HG03103 (cell line): ENCODE data around the gene VWA7.

ENCODE experiments used
- ATAC-seq: cut with Tn5 transposase; IDR thresholded peaks from one replicate; pipeline ENCODE4 v1.9.1; 2021; ENCODE audit warnings: low read depth; ENCODE audit not compliant: unreplicated experiment

The VWA7 gene

GRCh38 chr6:31732029-31732428 lies 45.1 kb downstream of the VWA7 start:
- no peak for ATAC-seq

GRCh38 chr6:31730631-31731086 lies 46.5 kb downstream of the VWA7 start:
- ATAC-seq, result no peak

GRCh38 chr6:31729979-31730630 lies 47.0 kb downstream of the VWA7 start:
- no peak for ATAC-seq

DNA sequence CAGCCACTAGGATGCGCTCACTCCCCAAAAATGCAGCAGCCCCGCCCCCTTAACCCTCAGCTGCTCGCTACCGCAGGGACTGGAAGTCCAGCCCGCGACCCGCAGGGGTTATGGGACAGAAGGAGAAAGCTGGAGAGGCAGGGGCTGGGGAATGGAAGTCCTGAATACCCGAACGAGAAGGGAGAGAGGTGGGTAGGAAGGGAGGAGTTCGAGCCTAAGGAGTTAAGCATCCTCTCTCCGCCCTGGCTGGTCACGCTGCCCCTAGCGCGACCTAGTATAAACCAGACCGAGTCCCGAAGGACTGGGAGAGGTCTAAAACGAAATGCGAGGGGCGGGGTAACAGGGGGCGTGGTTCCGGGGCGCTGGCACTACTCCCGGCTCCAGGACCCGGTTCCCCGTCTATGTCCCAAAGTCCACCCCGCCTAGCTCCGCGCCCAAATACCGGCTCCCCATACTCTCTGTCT lies 47.6 kb downstream of the VWA7 start:
- ATAC-seq, result no peak

DNA sequence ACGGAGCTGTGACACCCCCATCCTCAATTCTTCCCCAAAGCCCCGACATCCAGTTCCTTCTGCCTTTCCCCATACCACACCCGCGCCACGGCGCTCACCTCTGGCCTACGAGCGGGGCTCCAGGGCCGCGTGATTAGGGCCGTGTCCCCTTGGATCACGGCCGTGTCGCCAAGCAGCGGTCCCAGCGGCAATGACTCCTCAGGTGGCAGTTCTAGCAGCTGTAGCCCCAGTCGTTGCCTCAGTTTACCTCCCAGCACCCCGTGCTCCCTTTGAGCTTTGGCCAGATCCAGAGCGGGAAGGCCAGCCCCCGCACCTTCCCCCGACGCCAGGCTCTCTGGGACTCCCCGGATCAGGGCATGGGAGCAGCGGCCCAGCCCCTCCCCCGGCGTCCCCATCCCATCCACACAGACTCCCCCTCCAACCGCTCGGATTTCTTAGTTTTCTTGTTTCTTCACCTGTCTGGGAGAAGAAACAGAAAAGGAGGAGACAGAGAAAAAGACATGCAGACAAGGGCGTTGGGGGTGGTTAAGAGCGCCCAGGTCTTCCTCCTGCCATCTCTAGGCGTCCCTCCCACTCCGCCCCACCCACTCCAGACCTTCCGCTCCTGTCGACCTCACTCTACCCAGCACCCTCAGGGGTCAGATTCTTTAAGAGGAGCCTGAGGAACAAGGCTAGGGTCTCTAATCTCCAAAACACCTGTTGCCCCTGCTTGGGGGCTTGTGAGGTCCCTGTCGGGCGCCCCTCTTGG lies 48.2 kb downstream of the VWA7 start, which contains the start of gene DDAH2:
TSS of gene DDAH2 (minus strand) at position 533 of the 748 bp plus-strand sequence. CDS start at position 395, 138 bp downstream.
- no peak for ATAC-seq

DNA sequence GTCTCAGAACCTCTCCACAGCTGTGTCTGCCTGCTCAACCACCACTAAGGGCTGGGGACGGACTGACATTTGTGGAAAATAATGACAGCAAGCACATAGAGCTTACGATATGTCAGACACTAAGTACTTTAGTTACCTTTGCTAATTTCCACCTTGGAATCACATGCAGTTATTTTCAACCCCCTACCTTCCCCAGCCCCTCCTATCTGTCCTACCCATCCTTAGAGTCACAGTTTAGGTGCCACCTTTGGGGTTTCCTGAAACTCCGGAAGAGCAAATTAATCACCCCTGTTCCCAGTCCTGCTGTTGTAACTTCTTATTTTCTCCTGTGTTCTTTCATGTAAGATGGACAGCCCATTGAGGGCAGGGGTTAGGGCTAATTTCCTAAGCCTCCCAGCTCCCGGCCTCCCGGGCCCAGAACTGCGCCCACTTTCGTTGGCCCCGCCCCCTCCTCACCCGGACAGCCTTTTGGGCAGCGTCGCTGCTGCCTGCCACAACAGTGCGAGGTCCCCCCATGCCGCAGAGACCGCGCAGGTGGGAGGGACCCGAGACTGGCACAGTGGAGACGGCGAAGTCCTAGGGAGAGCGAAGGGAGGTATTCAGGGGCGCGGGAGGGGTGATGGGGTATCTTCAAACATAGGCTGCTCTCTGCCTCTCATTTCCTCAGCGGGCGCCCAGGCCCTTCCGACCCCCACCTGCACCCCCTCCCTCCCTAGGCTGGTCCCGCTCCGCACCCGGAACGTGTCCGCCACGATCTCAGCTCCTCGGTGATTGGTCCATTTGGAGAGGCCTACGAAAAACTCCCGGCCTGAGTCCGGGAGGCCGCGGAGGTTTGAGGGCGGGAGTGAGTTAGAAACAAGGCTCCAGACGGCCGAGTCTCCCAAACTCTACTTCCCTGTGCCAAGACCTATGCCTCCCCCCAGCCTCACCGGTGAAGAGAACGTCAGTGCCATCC lies 49.1 kb downstream of the VWA7 start:
- ATAC-seq, result no peak

DNA sequence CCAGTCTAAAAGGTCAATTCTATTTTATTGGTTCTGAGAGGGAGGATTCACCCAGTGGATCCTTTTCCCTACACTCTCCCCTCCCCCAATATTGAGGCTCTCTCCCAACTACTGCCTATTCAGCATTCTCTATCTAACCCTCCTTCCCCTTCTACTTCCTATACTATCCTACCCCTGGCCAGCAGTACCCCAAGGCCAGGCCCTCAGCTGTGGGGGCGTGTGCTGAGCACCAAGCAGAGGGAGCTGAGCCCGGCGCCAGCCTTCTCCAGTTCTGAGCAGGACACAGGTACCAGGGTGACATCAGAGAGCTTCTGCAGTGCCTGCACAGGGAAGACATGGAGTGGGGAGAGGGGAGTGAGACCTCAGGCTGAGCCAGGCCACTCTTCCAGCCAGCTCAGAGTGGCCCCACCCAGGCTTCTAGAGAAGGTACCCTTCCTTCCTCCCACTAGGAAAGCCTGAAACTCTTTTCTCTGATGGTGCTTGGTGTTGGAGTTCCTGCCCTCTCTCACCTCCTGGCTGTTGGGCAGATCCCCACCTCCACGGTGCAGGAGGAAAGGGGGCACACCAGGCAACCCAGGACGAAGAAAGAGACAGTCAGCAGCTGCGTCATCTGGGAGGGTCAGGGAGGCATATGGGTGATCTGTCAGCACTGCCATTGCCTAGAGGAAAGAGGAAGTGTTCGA lies 50.0 kb downstream of the VWA7 start:
- no peak for ATAC-seq

- ATAC-seq, result no peak
Observed at GRCh38 chr6:31725502-31726350, 51.4 kb downstream of the VWA7 start.

GRCh38 chr6:31723980-31724691 lies 53.0 kb downstream of the VWA7 start:
- no peak for ATAC-seq

- no peak for ATAC-seq
Observed at GRCh38 chr6:31723245-31723979, 53.7 kb downstream of the VWA7 start, which contains the start of gene MPIG6B. Gene MPIG6B, plus strand, starts transcription at chr6:31723373. Its CDS starts 11 bp downstream, at chr6:31723384.

- ATAC-seq, result no peak
Observed at GRCh38 chr6:31722173-31722572, 55.0 kb downstream of the VWA7 start.

GRCh38 chr6:31721351-31722020 lies 55.6 kb downstream of the VWA7 start, which contains the start of gene LY6G6C:
Gene LY6G6C, minus strand, starts transcription at chr6:31721746. Its CDS starts 67 bp downstream, at chr6:31721679.
- ATAC-seq, result no peak

DNA sequence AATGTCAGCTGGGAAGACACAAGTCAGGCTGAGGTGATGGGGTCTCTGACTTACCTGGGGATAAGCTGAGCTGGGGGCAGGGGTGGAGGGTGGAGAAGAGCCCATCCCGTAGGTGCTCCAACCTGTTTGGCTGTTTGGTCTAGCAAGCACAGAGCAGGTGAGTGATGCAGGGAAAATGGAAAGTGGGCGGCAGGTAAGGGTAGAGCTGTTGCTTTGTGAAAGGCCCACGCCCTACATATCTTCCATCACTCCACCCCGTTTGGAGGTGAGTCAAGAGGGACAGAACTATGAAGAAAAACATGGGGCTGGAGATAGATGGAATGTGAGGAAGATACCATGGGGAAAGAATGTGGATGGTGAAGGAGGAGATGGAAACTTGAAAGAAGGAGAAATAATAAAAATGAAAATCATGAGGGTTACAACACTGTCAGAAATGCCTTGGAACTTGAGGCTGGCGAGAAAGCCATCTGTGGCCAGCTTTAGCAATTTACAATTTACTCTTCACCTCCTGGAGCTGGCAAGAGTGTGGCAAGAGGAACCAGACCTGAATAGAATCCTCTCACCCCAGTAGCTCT lies 56.8 kb downstream of the VWA7 start:
- no peak for ATAC-seq

GRCh38 chr6:31719001-31719400 lies 58.1 kb downstream of the VWA7 start:
- ATAC-seq, result no peak

DNA sequence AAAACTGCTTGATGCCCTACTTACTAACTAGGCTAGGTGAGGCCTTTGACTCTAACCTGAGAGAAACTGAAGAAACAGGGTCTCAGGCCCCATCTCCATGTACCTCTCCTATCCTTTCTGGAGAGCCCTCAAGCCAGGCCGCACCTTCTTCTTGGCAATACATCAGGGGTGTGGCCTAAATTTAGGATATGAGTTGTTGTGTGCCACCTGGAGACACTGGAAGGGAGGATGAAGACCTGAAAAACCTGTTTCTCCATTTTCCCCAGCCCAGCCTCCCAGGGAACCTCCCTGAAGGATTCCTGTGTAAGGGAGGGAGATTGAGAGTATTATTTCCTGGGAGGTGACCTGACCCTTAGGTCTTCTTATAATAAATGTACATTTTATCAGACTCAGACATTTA lies 58.9 kb downstream of the VWA7 start:
- no peak for ATAC-seq

GRCh38 chr6:31717499-31718222 lies 59.5 kb downstream of the VWA7 start:
- ATAC-seq, result no peak
